Adipocyte (in vitro differentiated cells): ENCODE results near the gene C16orf78.

Experiments used
- DNase-seq: peaks from one replicate; pipeline ENCODE4 v3.0.0-alpha.2; 2015; ENCODE audit warnings: low read depth
- H3K27me3 ChIP-seq: replicated peaks from 2 replicates; pipeline ENCODE4 v1.7.0; 2013; ENCODE audit warnings: mild to moderate bottlenecking, low read length, moderate library complexity; ENCODE audit not compliant: control insufficient read depth, insufficient read depth
- H3K36me3 ChIP-seq: 2 replicates; pipeline ENCODE4 v1.7.0; 2013; ENCODE audit warnings: low read length, mild to moderate bottlenecking, moderate library complexity; ENCODE audit not compliant: control insufficient read depth, insufficient read depth, severe bottlenecking
- H3K4me1 ChIP-seq: 2 replicates; pipeline ENCODE4 v1.7.0; 2013; ENCODE audit warnings: mild to moderate bottlenecking, low read length, moderate library complexity; ENCODE audit not compliant: control insufficient read depth, insufficient read depth
- H3K4me3 ChIP-seq: 2 replicates; pipeline ENCODE4 v1.7.0; 2013; ENCODE audit warnings: mild to moderate bottlenecking, low read length, moderate library complexity
- H3K9ac ChIP-seq: 2 replicates; pipeline ENCODE4 v1.7.0; 2013; ENCODE audit warnings: mild to moderate bottlenecking, low read length, moderate library complexity
- H3K9me3 ChIP-seq: 2 replicates; pipeline ENCODE4 v1.7.0; 2013; ENCODE audit warnings: mild to moderate bottlenecking, low read length, moderate library complexity; ENCODE audit not compliant: control insufficient read depth

Gene C16orf78, protein sequence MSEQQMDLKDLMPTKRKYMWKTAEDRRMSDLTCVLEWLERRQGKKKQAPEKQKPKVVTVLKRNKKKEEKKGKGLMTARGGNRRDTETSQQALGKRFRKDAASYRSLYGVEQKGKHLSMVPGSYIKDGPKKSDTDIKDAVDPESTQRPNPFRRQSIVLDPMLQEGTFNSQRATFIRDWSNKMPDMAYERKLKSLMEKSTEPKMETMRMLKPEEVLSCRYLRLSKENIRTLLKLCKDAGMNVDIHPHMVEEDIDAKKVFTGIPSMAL

DNA sequence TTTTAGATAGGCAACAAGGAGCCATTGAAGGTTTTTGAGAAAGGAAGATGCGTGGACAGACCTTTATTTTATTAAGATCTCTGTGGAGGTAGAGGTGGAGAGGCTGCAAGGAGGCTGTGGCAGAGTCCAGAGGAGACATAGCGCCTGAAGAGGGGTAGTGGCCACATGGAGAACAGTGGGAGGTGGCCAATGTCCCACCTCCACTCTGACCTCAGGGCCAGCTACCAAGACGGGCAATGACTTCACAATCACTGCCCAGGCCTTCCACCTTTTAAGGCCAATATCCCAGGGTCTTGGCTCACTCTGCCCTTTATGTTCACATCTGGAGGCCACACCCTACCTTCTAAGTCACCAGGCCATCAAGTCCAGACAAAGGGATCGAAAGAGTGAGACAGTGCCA, at the start of gene C16orf78:
C16orf78 (plus strand) TSS at position 301 of the 400 bp plus-strand sequence. CDS start 136 bp downstream, outside the sequence.
- H3K36me3 ChIP-seq = no peaks in the 10 kb centered on the region
- no peak within 1 kb of the TSS for H3K4me3 ChIP-seq
- no peaks in the 10 kb centered on the region for H3K9me3 ChIP-seq
- peaks cover 7% of the 10 kb centered on the region for H3K4me1 ChIP-seq
- H3K27me3 ChIP-seq = peaks cover 8% of the 10 kb centered on the region
- DNase-seq = no peak
- no peak within 1 kb of the TSS for H3K9ac ChIP-seq

DNA sequence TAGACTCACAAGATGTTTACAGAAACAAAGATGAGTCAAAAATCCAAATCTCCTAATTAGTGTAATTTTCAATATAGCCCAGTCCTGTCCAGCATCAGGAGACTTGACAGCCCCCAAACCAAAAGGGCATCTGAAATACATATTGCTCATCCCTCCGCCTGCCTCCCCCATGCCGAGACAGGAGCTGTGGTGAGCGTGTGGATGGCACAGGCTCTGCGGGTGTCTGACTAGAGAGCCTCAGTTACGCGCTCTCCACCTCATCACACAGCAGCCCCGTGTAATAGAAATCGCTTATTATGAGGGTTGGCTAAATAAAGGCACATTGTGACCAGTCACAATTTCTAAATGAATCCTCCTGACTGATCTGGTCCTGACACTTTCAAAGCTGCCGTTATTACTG, 48.9 kb upstream of the C16orf78 start:
- Histone ChIP-seq H3K4me1 (no peaks in the 10 kb centered on the region), H3K9me3 (peaks cover 10% of the 10 kb centered on the region), H3K27me3 (no peaks in the 10 kb centered on the region), H3K9ac (no peak overlapping the region), H3K36me3 (no peaks in the 10 kb centered on the region), H3K4me3 (no peak overlapping the region)
- DNase-seq = no peak

DNA sequence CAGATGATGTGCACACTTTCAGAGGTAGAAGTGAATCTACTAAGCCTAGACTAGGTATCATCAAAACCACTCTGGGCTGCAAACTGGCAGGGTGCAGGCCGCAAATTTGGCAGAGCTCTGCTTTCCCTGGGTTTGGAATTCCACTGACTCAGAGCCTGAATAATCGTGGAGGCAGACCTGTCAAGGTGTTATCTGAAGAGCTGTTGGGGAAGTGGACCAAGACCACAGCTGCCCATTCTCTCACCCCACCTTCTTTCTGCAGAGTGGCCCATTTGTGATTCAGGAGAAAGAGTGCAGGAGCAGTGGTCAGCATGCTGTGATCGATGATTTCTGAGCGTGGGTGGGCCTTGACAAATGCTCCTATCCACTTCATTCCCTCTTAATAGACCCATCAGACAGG, 46.1 kb upstream of the C16orf78 start:
- no peak overlapping the region for H3K4me3 ChIP-seq
- no peaks in the 10 kb centered on the region for H3K27me3 ChIP-seq
- H3K9me3 ChIP-seq = no peaks in the 10 kb centered on the region
- H3K36me3 ChIP-seq = no peaks in the 10 kb centered on the region
- DNase-seq = no peak
- H3K9ac ChIP-seq = no peak overlapping the region
- no peaks in the 10 kb centered on the region for H3K4me1 ChIP-seq

DNA sequence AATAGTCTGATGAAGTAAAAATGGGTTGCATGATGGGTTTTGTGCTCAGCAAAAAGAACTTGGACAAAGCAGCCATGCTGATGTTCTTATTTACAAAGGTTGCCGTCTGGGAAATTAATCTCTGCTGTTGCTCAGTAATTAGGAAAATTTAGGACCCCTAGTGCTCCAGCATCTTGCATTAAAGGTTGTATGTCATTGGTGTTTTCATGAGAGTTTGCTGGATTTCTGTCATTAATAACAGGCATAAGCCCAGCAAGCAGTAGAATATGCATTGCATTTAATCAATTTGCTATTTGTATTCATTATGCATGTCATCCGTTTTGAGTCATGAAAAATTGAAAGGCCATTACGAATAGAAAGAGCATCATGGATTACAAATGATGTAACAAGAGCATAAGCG, 45.3 kb upstream of the C16orf78 start:
- Histone ChIP-seq H3K4me3 (no peak overlapping the region), H3K9me3 (no peaks in the 10 kb centered on the region), H3K27me3 (peaks cover 2% of the 10 kb centered on the region), H3K36me3 (no peaks in the 10 kb centered on the region), H3K4me1 (no peaks in the 10 kb centered on the region), H3K9ac (no peak overlapping the region)
- no peak for DNase-seq

DNA sequence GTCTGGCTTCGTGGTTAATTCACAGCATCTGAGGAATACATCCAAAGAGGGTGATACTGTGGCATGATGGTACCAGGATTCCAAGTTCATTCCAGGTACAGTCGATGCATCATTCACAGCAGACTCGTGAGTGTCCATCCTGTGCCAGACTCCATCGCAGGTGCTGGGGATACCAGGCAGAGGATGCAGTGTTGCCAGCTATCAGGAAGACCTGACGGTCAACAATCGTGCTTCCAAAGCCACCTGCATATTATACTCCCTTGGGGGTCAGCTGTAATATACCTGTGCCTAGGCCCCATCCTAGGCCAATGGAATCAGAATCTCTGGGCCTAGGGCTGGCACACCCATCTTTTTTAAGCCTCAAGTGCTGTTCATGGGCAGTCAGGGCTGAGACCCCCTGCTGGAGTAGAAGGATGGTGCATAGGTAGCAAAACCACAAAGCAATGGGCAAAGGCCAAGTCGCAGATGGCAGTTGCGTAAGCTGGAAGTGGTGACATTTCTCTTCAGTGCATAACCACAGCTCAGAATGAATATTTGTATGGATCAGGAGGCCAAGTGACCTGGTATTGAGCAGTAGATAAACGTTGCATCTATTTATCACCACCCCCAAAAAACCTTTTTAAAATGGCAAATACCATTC, 42.9 kb upstream of the C16orf78 start:
- DNase-seq = no peak
- Histone ChIP-seq H3K4me1 (no peaks in the 10 kb centered on the region), H3K9ac (no peak overlapping the region), H3K4me3 (no peak overlapping the region), H3K27me3 (peaks cover 3% of the 10 kb centered on the region), H3K36me3 (no peaks in the 10 kb centered on the region), H3K9me3 (no peaks in the 10 kb centered on the region)

DNA sequence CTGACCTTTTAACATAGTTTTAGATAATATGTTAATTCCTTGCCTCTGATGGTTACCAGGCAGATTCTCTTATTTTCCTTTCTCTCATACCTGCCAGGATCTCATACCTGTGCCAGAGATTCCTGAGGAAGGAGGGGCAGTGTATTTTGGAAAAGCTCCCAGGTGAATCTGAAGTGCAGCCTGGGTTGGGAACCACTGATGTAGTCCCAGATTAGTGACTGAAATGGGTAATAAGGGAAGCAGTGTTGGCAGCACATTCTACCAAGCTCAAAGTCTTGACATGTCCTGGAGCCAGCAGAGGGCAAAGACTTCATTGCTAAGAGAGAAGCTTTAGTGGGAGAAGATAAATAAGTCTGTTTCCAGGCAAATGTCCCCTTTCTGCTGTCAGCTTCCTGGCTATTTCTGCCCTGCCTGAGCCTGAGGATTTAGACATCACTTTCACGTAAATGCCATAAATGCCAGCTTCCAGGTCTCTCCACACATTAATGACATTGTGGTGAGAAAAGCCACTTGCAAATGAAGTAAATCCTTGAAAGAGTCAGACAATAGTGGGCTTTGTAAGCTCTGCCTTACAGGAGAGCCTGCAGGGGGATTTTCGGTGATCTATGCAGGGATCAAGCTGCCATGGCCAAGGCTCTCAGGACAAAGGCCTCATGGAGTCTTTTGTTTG, 40.9 kb upstream of the C16orf78 start:
- DNase-seq = no peak
- H3K27me3 ChIP-seq = peaks cover 11% of the 10 kb centered on the region
- no peaks in the 10 kb centered on the region for H3K9me3 ChIP-seq
- no peak overlapping the region for H3K9ac ChIP-seq
- H3K4me3 ChIP-seq = no peak overlapping the region
- H3K36me3 ChIP-seq = no peaks in the 10 kb centered on the region
- no peaks in the 10 kb centered on the region for H3K4me1 ChIP-seq

DNA sequence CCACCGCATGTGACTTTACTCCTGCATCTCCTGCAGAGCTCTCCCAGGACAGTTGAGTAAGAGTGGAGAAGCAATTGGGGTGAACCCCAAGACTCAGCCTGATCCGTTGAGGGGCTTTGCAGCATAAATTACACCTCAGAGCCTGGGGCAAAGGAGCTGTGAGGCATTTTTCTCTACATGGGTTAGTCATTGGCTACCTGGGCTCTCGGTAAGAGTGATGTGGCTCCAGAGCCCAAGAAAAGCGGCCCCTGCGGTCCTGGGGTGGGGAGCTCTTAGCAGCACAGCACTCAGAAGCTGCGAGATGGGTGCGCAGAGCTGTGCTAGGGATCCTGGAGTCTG, 40.4 kb upstream of the C16orf78 start:
- Histone ChIP-seq H3K9ac (no peak overlapping the region), H3K27me3 (peaks cover 11% of the 10 kb centered on the region), H3K9me3 (no peaks in the 10 kb centered on the region)

DNA sequence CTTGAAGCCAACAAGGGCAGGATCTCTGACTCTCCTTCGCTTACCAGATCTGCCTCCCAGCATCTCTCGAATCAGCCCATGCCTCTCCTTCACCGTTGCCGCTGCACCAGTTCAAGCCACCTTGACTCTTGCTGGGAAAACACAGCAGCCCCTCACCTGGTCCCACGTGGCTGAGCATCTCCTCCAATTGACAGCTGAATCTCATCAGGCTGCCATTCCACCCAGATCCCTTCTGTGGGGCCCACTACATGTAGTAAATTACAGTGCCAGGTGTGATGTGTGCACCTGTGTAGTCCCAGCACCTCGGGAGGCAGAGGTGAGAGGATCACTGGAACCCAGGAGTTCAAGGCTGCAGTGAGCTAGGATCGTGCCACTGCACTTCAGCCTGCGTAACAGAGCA, 37.8 kb upstream of the C16orf78 start:
- no peaks in the 10 kb centered on the region for H3K4me1 ChIP-seq

More for the DNA sequence above, 40.4 kb upstream of the C16orf78 start:
- H3K4me3 ChIP-seq = no peak overlapping the region
- DNase-seq = no peak
- H3K4me1 ChIP-seq = no peaks in the 10 kb centered on the region
- H3K36me3 ChIP-seq = no peaks in the 10 kb centered on the region

DNA sequence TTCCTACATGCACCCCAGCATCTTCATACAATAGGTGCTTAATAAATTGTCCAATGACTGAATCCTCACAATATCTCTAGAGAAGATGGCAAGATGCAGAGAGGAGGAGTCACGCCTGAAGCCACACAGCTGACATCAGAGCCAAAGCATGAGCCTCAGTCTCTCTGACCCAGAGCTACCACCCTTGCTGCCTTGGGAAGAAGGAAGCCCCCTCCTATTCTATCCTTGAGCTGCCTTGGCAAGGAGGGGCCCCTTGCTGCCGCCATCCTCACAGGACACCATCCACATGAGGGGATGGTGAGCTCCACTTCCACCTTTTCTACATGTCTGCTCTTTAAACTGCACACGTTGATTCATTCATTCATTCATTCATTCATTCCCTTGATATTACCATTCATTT, 37.0 kb upstream of the C16orf78 start:
- Histone ChIP-seq H3K4me3 (no peak overlapping the region), H3K9me3 (no peaks in the 10 kb centered on the region), H3K27me3 (peaks cover 11% of the 10 kb centered on the region), H3K9ac (no peak overlapping the region), H3K4me1 (no peaks in the 10 kb centered on the region), H3K36me3 (no peaks in the 10 kb centered on the region)
- DNase-seq = no peak

More for the DNA sequence above, 37.8 kb upstream of the C16orf78 start:
- no peaks in the 10 kb centered on the region for H3K36me3 ChIP-seq
- DNase-seq = no peak
- H3K27me3 ChIP-seq = peaks cover 11% of the 10 kb centered on the region
- H3K4me3 ChIP-seq = no peak overlapping the region
- H3K9ac ChIP-seq = no peak overlapping the region
- no peaks in the 10 kb centered on the region for H3K9me3 ChIP-seq

DNA sequence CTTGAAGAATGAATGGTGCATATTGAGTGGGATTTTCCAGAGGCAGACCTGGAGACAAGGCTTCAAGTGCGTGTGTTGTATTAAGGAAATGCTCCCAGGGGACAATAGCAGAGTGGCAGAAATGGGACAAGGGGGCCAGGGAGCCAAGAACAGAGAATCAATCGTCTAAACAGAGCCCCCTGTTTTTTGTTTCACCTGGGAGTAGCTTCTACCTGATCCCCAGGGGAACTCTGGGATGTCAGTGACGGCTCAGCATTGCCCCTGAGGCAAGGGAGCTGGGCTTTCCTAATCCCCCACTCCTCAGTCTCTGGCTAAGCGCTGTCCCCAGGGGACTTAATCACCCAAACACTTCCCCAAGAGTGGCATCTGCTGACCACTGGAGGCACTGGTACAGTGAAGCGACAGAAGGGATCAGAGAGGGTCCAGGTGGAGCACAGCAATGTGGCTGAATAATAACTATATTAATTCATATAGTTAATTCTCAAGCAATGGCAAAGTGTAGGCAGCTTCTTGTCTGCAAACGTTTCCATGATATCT, 35.7 kb upstream of the C16orf78 start:
- H3K4me3 ChIP-seq = no peak overlapping the region
- no peaks in the 10 kb centered on the region for H3K4me1 ChIP-seq
- no peak for DNase-seq
- H3K36me3 ChIP-seq = no peaks in the 10 kb centered on the region
- peaks cover 17% of the 10 kb centered on the region for H3K27me3 ChIP-seq
- no peak overlapping the region for H3K9ac ChIP-seq
- no peaks in the 10 kb centered on the region for H3K9me3 ChIP-seq

DNA sequence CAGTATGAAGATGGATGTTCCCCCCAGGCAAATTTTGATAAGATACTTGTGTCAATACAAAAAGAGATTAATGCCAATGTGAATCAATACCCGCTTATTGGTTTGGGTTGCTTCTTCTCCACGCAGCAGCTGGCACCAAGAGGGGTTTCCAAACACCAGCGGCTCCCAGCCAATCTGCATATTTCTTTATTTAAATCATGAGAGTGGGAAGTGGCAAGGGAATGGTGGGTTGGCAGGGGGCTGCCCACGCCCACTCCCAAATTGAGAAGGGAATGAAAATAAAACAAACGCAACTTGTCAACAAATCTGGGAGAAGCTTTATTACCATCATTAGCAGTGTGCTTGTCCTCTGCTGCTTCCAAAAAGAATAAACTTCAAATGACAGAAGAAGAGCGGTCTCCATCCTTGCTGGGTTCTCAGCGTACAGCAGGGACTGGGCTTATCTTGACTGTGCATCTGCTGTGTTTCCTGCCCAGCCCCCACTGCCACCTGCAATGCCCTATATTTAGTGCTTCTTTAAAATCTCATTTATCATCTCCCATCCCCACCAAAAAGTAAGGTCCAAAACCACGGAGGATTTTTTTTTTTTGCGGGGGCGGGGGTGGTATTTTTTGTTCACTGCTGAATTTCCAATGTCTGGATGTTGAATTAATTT, 34.9 kb upstream of the C16orf78 start:
- Histone ChIP-seq H3K9ac (no peak overlapping the region), H3K4me1 (no peaks in the 10 kb centered on the region)
- no peak for DNase-seq

More for the DNA sequence above, 34.9 kb upstream of the C16orf78 start:
- H3K36me3 ChIP-seq = no peaks in the 10 kb centered on the region
- H3K27me3 ChIP-seq = peaks cover 19% of the 10 kb centered on the region
- H3K4me3 ChIP-seq = no peak overlapping the region
- no peaks in the 10 kb centered on the region for H3K9me3 ChIP-seq
